HFF-Myc (cell line): ENCODE results near the gene RPS6KA1.

Source experiments
- DNase-seq: peaks from one replicate; pipeline ENCODE4 v3.0.0-alpha.2; 2011; ENCODE audit warnings: low read depth; ENCODE audit errors: extremely low read depth
- H3K4me3 ChIP-seq: replicated peaks from 2 replicates; pipeline ENCODE4 v1.5.1; 2011; ENCODE audit warnings: low read depth, mild to moderate bottlenecking, control low read depth, low read length
- TF ChIP-seq, protein P1 (sequence below): IDR thresholded peaks from 2 replicates; pipeline ENCODE4 v1.5.1; 2012; ENCODE audit warnings: mild to moderate bottlenecking, low read depth, low read length, control low read depth; ENCODE audit errors: missing control alignments

Gene RPS6KA1

DNA sequence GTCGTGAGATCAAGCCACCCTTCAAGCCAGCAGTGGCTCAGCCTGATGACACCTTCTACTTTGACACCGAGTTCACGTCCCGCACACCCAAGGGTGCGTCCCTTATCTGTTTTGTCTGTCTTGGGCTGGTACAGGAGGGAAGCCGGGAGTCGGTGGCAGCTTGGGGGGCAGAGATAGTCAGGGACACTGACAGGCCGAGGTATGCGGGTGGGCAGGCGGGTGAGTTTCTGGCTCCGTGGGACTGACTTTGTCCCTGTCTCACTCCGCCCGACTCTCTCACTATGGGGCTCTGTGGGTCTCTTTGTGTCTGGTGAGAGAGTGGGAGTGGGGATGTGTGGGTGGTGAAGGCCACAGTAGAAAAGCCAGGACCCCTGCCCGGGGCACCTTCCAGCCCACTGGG is 27.4 kb downstream of the RPS6KA1 start:
- no peak for DNase-seq
- H3K4me3 ChIP-seq, result no peak overlapping the region
- TF ChIP-seq, protein P1, sequence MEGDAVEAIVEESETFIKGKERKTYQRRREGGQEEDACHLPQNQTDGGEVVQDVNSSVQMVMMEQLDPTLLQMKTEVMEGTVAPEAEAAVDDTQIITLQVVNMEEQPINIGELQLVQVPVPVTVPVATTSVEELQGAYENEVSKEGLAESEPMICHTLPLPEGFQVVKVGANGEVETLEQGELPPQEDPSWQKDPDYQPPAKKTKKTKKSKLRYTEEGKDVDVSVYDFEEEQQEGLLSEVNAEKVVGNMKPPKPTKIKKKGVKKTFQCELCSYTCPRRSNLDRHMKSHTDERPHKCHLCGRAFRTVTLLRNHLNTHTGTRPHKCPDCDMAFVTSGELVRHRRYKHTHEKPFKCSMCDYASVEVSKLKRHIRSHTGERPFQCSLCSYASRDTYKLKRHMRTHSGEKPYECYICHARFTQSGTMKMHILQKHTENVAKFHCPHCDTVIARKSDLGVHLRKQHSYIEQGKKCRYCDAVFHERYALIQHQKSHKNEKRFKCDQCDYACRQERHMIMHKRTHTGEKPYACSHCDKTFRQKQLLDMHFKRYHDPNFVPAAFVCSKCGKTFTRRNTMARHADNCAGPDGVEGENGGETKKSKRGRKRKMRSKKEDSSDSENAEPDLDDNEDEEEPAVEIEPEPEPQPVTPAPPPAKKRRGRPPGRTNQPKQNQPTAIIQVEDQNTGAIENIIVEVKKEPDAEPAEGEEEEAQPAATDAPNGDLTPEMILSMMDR, result no peak

DNA sequence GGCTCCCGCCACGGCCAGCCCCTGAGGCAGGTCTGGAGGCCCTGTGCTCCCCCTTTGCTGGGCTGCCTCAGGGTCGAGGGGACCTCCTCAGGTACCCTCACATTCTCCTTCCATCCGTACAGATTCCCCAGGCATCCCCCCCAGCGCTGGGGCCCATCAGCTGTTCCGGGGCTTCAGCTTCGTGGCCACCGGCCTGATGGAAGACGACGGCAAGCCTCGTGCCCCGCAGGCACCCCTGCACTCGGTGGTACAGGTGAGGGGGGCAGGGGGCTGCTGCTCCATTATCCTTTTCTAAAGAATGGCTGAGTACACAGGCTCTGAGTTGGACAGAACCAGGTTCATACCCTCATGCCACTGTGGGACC is 29.1 kb downstream of the RPS6KA1 start:
- DNase-seq, result no peak
- no peak overlapping the region for H3K4me3 ChIP-seq
- TF ChIP-seq, protein P1, result no peak

DNA sequence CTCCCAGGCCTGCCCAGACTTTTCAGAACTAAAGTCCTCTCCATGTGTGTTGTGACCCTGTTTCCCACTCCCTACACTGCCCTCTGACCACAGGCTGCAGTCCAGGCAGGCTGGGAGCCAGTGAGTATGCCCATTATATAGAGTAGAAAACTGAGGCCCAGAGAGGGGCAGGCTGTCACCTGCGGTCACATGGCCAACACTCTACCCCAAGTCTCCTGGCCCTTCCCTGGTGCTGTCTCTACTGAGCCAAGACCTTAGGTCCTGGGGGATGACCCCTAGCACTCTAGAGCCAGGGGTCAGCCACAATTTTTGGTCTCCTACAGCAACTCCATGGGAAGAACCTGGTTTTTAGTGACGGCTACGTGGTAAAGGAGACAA is 30.8 kb downstream of the RPS6KA1 start:
- no peak overlapping the region for H3K4me3 ChIP-seq
- TF ChIP-seq, protein P1, result no peak
- no peak for DNase-seq

DNA sequence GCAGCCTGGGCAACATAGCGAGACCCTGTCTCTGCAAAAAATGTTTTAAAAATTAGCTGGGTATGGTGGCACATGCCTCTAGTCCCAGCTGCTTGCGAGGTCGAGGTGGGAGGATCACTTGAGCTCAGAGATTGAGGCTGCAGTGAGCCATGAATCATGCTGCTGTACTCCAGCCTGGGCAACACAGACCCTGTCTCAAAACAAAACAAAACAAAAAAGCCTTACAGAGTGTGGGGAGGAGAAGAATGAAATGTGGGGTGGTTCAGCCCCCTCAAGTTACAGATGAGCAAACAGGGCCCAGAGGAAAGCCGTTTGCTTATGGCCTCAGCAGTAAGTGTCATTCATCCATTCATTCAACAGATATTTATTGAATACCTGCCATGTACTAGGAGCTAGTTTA is 40.7 kb downstream of the RPS6KA1 start:
- no peak for DNase-seq
- TF ChIP-seq, protein P1, result no peak
- no peak overlapping the region for H3K4me3 ChIP-seq

DNA sequence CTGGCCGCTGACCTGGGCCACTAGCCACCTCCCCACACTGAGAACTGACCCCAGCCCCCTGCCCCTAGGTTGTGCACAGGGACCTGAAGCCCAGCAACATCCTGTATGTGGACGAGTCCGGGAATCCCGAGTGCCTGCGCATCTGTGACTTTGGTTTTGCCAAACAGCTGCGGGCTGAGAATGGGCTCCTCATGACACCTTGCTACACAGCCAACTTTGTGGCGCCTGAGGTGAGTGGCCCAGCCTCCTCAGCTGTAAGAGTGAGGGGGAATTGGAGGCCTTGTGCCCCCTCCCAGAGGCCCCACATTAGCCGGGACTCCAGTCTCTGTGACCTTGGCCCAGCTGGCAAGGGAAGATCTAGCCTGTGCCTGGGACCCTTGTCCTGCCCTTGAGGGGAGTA is 41.8 kb downstream of the RPS6KA1 start:
- no peak for DNase-seq
- TF ChIP-seq, protein P1, result no peak
- no peak overlapping the region for H3K4me3 ChIP-seq

DNA sequence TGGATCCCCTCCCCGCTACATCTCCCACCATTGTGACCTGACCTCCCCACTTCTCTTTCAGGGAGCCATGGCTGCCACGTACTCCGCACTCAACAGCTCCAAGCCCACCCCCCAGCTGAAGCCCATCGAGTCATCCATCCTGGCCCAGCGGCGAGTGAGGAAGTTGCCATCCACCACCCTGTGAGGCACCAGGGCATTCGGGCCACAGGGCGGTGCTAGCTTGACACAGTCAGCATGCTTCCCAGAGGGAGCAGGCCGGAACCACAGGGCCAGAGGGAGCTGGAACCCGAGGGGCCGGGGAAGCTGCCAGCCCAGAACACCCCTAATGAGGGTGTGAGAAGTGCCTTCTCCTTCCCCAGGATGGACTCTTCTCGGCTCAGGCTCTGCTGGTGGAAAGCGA is 44.5 kb downstream of the RPS6KA1 start:
- DNase-seq, result no peak
- TF ChIP-seq, protein P1, result no peak
- no peak overlapping the region for H3K4me3 ChIP-seq

DNA sequence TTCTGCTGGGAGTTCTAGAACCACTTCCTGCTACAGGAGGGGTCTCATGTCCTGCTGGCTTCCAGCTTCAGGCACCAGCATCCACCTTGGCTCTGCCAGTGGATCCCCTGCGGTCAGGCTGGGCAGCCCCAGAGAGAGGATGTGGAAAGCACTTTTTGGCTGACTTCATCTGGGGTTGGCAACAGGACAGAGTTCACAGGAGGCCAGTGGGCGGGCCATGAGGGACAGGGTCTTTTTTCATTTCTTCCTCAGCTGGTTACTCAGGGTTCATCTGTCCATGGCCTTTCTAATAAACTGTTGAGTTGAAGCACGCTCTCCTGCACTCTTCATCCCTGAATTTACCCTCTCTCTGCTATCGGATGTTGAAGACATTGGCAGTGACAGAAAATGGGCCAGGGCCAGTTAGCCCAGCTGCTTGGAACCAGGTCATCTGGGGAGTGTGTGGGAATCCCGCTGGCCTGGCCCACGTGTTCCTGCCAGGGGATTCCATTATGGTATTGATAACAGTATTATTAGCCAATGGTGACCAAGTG is 45.2 kb downstream of the RPS6KA1 start:
- TF ChIP-seq, protein P1, result no peak
- DNase-seq, result no peak
- H3K4me3 ChIP-seq, result no peak overlapping the region
